DMS79 treated with DMSO at 0.1 percent for 48 hours (cell line): ENCODE results near the gene PCDHGB1.
A peak's percentile ranks its signal among the peaks of the same experiment; 100 is the strongest.
"Not testable (repeated sequence)": the region's sequence is repeated elsewhere in the genome, so short reads cannot be mapped to it uniquely, and the experiment has no call there.

Source experiments
- DNase-seq: peaks from one replicate; lab custom pipeline; 2025; lab: John Stamatoyannopoulos, UW

The PCDHGB1 gene

DNA sequence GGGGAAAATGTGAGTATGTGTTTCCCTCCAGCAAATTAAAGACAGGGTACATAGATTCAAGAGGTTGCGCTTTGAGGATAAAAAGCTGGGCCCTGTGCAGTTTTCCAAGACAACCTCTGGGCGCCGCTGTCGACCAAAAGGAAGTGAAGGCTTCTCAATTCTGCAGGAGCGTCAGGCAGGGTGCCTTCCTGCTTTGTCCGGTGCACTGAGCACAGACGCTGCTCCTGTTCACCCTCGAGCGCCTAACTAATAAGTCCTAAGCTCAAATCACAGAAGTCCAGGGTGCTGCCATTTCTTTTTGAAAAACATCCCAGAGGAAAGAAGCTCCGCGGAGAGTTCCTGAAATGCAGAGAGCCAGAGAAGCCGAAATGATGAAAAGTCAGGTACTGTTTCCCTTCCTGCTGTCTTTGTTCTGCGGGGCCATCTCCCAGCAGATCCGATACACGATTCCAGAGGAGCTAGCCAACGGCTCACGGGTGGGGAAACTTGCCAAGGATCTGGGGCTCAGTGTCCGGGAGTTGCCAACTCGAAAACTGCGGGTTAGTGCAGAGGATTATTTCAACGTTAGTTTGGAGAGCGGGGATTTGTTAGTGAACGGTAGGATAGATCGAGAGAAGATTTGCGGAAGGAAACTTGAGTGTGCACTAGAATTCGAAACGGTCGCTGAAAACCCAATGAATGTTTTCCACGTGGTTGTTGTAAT, at the start of gene PCDHGB1:
Gene PCDHGB1, plus strand, starts transcription at position 183 of the 703 bp plus-strand sequence. Its CDS starts 162 bp downstream, at position 345.
- no peak for DNase-seq

DNA sequence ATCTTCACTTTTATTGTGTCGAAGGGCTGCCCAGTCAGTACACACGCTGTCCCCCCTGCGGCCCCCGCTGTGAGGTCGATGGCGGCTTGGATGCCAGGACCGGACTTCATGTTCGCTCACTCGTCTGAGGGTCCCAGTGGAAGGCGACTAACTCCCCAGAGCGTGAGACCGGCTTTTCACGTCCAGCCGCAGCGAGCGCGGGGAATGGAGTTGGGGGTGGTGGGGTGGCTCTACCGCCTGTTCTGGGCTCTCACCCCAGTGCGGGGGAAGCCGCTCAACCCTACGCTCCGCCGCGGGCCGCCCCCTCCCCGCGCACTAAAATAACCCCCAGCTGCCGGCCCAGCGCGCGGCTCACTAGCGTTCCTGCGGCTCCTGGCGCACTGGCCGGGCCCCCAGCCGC, 46.1 kb upstream of the PCDHGB1 start, which contains the start of gene SLC25A2:
Gene SLC25A2, minus strand, starts transcription at position 294 of the 400 bp plus-strand sequence. Its CDS starts 184 bp downstream, at position 110.
- no peak for DNase-seq

DNA sequence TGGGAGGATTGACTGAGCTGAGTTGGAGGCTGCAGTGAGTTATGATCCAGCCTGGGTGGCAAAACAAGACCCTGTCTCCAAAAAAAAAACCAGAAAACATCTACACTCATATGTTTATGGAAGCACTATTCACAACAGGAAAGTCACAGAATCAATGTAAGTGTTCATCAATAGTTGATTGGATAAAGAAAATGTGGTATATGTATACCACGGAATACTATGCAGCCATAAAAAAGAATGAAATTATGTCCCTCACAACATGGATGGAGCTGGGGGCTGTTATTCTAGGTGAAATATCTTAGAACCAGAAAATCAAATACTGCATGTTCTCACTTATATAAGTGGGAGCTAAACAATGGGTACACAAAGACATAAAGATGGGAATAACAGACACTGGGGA, 43.3 kb upstream of the PCDHGB1 start:
- no peak for DNase-seq

DNA sequence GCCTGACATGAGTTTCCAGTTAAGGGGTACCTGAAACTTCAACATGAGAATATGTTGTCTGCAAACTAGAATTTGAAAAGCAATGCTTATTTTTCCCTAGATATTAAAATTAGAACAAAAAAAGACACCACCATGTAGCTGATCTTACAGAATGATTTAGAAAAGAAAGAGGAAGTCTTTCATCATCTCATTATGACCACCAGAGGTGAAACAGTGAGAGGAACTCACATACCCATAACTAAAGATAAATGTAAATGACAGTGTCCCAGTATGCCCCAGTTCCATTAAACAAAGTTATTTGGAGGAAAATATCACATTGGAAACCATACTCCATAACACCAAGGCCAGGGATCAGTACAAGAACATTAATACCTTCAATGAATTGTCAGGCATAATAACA, 36.2 kb upstream of the PCDHGB1 start:
- DNase-seq: no peak

DNA sequence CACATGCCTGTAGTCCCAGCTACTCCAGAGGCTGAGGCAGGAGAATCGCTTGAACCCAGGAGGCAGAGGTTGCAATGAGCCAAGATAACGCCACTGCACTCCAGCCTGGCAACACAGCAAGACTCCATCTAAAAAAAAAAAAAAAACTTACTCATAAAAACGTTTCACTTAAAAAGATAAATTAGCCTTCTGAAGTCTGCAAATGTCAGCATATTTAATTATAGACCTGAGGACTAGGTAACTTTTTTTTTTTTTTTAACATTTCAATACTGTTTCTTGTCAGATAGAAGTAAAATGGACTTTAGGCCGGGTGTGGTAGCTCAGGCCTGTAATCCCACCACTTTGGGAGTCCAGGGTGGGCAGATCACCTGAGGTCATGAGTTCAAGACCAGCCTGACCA, 32.9 kb upstream of the PCDHGB1 start:
- not testable (repeated sequence) for DNase-seq

DNA sequence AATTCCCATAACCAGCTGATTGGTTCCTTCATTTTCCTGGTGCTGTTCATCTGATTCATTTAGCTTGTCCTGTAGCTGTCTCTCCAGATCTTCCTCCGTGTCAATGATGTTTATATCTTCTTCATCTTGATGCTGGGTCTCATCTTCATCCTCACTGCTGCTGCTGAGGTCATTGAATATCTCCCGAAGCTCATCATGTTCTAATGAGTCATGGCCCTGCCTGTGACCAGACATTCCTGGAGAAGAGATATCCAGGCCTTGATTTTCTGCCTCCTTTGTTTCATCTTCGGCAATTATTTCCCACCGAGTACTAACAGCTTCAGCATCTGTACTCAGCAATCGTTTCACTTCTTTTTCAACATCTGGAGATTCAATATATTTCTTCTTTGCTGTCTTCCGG, 30.7 kb upstream of the PCDHGB1 start:
- DNase-seq: no peak

DNA sequence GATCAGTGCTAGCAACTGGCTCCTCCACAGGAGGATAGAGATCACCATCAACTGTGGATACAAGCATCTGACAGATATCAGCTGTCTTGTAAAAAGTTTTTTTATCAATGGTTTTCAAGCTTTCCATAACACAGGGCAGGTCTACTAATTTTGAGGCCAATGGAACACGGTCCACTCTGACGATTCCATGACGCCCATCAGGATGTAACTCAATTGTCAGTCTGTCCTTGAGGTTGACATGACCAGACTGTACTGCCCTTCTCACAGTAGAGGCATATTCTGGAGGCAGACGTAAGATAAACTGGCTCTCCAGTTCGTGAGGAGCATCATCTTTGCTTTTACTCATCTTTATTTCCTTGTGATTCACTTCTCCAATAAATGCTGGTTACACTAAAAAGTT, 30.2 kb upstream of the PCDHGB1 start:
- DNase-seq: no peak

DNA sequence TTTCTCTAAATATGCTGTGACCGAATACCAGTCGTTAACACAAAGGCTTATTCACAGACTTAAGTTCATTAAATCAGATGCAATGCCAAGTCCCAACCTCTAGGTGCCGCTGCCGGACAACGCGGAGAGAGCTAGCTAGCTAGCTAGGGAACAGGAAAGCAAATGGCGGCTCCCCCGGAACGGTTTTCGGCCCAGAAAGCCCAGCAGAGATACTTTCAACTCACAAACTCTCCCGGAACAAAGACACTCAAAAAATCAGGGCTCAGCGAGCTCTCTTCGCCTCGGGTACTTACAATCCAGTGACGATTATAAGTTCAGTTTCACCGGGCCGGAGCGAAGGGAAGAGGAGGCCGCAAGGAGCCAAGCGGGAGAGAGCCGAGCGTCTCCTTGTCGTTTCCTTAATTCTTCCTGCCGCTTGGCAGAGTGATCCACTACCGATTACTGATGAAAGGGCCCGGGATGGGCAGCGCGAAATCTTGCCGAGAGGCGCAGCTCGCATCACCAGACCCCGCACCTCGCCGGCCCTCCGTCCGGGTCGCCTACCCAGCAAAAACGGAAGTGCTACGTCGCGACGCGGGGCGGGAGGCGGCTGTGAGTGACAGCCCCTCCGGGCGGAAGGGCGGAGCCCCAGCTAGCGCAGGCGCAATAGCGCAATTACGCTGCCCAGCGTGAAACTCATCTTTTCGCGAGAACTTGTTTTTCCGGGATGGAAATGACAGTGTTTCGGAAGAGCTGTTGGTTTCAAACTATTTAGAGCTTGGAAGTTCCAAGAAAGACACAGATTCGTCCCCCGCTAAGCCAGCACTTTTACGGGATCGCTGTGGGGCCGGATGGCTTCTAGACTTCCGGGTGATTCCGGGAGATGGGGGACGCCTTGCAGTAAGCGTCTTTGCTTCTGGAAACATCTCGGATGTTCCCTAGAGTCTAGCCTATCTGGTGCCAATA, 29.4 kb upstream of the PCDHGB1 start, which contains the start of gene TAF7:
Gene TAF7, minus strand, starts transcription at position 560 of the 945 bp plus-strand sequence. CDS start 740 bp downstream, outside the sequence.
- DNase-seq: peak; percentile 59

DNA sequence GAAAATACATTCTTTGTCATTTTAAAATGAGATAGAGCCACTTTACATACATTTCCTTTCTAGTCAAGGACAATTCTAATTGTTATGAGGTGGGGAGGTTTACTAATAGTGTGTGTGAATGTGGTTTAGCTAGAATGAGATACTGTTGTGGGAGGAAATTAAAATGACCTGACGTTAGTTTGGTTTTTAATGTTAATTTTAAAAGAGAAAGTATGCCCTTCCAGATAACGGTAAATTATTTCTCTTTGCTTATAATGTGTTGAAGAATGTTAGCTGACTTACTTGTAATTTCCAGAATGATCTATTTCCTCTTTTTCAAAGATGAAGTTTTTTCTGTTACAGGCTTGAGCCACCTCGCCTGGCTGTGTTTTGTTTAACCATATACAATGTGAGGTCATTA, 27.6 kb upstream of the PCDHGB1 start:
- no peak for DNase-seq

DNA sequence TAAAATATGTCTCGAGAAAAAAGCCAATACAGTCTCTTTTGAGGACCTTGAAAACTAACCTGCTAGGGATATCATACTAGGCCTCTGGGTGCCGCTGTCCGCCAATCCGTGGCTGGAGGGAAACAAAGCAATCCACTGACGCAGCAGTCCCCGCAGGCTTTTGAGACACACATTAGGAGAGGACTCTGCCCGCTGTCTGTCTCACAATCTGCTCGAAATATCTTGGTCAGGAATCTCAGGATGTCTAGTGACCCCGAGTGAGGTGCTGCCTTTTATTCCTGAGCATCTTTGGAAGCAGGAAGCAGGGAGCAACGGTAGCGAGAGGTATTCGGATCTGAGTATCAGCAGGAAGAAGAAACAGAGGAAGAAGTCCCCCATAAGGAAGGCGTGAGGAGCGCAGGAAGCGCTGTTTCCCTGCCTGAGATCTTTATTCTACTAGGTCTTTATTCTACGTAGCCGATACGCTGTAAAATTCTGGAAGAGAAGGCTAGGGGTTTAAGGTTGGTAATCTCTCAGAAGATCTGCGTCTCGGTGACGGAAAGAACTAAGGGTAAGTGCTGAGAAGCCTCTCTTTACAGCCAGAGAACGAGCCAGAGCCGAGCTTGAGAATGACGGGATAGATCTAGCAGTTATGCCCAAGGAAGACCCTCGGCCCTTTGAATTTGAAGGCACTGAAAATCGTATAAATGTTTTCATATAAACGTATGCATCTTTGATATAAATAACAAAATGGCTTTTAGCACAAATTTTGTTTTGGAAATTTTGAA, 23.6 kb upstream of the PCDHGB1 start:
- DNase-seq: peak; percentile 63

DNA sequence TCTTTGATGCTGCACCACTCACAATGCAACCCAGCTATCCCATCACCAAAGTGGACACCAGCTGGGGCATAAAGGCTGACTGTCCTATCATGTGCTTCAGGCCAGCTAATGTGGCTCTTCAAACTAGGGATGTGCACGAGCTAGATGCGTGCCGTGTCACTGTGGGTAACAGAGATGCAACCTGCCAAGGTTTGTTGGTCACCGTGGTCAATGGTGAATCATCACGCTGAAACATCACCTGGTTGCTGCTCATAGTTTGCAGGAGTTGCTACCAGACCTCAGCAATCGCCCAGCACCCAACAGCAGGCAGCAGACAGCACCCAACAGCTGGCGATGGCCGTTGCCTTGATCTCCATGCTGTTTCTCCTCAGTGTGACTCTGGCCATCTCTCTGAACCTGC, 21.7 kb upstream of the PCDHGB1 start:
- no peak for DNase-seq

DNA sequence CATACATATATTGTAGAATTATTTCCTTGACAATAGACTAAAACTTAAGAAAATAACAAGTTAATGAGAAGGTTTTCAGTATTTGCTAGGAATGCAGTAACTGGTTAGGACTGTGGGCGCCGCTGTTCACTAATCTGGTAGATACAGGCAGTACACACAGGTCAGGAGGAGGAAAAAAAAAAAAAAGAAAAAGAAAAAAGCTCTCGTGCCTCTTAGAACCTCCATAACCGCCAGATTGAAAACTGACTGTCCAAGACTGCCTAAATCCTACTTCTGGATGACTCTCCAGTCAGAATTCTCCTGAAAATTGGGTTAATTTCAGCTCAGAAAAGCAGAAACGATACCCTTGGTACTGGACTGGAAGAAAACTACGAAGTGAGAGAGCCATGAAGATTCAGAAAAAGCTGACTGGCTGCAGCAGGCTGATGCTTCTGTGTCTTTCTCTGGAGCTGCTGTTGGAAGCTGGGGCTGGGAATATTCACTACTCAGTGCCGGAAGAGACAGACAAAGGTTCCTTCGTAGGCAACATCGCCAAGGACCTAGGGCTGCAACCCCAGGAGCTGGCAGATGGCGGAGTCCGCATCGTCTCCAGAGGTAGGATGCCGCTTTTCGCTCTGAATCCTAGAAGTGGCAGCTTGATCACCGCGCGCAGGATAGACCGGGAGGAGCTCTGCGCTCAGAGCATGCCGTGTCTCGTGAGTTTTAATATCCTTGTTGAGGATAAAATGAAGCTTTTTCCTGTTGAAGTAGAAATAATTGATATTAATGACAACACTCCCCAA, 19.4 kb upstream of the PCDHGB1 start, which contains the start of gene PCDHGA1:
Gene PCDHGA1, plus strand, starts transcription at position 216 of the 782 bp plus-strand sequence.
- no peak for DNase-seq

DNA sequence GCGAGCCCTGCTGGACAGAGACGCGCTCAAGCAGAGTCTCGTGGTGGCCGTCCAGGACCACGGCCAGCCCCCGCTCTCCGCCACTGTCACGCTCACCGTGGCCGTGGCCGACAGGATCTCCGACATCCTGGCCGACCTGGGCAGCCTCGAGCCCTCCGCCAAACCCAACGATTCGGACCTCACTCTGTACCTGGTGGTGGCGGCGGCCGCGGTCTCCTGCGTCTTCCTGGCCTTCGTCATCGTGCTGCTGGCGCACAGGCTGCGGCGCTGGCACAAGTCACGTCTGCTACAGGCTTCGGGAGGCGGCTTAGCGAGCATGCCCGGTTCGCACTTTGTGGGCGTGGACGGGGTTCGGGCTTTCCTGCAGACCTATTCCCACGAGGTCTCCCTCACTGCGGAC, 17.3 kb upstream of the PCDHGB1 start:
- DNase-seq: not testable (repeated sequence)

DNA sequence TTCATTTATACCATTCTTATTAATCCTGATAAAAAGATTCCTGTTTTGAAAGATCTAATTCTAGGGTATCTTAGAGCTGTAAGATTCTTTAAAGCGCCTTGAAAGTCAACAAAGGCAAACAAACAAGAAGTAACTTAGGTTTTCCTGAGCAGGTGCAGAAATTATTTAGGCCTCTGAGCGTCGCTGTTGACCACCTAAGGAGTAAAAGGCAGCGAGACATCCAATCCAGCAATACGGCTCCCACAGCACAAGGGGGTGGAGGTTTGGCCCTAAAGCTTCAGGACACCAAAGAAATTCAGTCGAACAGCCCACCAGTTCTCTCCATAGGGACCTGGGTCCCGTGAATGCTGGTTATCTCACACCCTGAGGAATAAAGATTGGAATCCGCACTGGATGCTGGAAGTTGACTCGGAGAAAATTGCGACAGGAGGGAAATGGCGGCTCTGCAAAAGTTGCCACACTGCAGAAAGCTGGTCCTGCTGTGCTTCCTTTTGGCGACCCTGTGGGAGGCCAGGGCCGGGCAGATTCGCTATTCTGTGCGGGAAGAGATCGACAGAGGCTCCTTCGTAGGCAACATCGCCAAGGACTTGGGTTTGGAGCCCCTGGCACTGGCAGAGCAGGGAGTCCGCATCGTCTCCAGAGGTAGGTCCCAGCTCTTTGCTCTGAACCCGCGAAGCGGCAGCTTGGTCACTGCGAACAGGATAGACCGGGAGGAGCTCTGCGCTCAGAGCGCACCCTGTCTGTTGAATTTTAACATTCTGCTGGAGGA, 11.2 kb upstream of the PCDHGB1 start, which contains the start of gene PCDHGA2:
Gene PCDHGA2, plus strand, starts transcription at position 223 of the 769 bp plus-strand sequence.
- DNase-seq: no peak

DNA sequence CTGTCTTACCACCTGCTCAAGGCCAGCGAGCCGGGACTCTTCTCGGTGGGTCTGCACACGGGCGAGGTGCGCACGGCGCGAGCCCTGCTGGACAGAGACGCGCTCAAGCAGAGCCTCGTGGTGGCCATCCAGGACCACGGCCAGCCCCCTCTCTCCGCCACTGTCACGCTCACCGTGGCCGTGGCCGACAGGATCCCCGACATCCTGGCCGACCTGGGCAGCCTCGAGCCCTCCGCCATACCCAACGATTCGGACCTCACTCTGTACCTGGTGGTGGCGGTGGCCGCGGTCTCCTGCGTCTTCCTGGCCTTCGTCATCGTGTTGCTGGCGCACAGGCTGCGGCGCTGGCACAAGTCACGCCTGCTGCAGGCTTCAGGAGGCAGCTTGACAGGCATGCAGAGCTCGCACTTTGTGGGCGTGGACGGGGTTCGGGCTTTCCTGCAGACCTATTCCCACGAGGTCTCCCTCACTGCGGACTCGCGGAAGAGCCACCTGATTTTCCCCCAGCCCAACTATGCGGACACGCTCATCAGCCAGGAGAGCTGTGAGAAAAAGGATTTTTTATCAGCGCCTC, 9.0 kb upstream of the PCDHGB1 start:
- not testable (repeated sequence) for DNase-seq

DNA sequence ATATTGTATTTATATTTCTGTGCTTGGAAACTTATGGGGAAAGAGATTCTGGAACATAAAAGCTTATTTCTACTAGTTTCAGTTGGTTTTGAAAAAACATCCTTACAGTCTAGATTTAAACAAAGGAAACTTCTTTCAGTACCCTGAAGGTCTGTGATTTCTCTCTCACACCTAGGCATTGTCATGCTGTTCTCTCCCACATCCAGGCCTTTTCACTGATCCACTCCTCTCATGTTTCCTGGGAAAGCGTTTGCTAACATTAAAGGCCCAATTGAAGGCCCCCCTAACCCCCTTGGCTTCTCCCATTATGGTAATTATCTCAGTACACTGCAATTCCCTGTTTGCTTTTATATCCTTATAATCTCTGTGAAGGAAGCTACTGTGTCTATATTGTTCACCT, 7.1 kb upstream of the PCDHGB1 start:
- no peak for DNase-seq

DNA sequence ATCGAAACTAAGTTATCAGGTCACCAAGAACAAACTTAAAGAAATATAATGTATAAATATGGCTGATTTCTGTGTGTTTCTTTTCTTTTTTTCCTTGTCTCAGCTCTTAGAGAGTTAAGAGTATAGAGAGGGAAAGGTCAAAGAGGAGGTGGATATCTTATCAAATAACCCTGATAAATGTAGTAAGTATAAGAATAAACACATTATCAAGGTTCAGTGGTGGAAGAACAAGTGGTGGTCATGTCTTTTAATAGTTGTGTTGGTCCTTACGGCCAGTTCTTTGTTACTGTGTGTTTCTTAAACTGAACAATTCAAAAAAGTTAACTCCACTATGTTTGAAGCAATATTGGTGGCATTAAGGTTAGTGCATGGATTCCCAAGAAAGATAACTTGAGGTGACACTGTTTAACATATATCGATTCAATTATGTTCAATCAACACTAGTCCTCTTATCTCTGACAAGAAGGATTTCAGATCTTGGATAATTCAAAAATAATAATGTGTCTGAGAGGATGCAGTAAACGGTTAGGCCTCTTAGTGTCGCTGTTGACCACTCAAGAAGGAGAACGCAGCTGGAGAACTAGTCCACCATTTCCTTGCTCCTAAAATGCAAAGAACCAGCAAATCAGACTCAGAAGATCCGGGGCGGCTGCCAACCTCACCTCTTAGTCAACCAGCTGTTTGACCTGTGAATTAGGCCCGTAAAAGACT, 6.5 kb upstream of the PCDHGB1 start, which contains the start of gene PCDHGA3:
Gene PCDHGA3, plus strand, starts transcription at position 588 of the 711 bp plus-strand sequence. CDS start 205 bp downstream, outside the sequence.
- no peak for DNase-seq

DNA sequence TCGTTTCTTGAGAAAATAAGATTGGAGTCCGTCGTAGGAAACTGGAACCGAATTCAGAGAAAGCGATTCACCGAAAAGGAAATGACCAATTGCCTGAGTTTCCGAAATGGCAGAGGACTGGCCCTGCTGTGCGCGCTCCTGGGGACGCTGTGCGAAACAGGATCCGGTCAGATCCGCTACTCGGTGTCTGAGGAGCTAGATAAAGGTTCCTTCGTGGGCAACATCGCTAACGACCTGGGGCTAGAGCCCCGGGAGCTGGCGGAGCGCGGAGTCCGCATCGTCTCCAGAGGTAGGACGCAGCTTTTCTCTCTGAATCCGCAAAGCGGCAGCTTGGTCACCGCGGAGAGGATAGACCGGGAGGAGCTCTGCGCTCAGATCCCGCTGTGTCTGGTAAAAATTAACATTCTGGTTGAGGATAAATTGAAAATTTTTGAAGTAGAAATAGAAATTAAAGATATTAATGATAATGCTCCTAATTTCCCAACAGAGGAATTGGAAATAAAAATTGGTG, 5.9 kb upstream of the PCDHGB1 start:
- no peak for DNase-seq

DNA sequence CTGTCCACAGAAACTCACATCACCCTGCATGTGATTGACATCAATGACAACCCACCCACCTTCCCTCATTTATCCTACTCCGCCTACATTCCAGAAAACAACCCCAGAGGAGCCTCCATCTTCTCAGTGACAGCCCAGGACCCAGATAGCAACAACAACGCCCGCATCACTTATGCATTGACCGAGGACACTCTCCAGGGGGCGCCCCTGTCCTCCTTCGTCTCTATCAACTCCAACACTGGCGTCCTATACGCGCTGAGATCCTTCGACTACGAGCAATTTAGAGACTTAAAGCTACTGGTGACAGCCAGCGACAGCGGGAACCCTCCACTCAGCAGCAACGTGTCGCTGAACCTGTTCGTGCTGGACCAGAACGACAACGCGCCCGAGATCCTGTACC, 4.6 kb upstream of the PCDHGB1 start:
- DNase-seq: no peak
